EL (cell line): ENCODE data around the gene NAALAD2.
"Not testable (repeated sequence)": the region's sequence is repeated elsewhere in the genome, so short reads cannot be mapped to it uniquely, and the experiment has no call there.

Experiments
- DNase-seq: peaks from one replicate; pipeline ENCODE4 v3.0.0-alpha.2; 2016

The NAALAD2 gene

DNA sequence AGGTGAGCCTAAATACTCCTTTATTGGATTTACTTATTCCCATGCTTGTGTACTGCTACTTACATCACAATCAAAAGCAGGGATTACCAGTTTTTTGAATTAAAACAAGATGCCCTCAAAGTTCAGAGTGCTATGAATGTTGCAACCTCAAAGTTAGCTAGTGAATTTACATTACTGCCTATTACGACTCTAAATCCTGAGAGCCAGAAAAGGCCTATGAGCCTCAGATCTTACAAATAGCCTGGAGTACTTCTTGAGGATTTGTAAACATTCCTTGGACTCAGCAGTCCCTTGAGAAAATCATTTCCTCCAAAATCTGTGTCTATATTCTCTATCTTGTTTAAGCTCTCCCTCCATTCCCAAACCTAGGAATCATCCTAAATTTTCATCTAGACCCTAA, 62.9 kb downstream of the NAALAD2 start:
- no peak for DNase-seq

DNA sequence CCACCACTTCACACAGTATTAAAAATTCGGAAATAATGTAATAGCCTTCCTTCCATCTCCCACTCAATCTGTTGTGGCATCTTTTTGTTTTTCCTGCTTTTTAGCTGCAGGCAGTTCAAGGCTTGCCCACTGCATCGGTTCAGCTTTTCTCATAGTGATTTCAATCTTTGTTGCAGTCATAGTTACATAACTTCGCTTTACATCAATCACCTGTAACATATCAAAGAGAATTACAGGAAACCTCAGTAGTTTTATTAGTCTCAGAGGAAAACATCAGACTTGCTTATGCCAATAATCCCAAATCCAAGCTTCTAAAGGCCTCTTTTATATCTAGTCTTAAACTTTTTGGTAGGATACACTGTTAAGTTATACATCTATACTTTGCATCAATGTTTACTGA, 67.9 kb downstream of the NAALAD2 start:
- no peak for DNase-seq

DNA sequence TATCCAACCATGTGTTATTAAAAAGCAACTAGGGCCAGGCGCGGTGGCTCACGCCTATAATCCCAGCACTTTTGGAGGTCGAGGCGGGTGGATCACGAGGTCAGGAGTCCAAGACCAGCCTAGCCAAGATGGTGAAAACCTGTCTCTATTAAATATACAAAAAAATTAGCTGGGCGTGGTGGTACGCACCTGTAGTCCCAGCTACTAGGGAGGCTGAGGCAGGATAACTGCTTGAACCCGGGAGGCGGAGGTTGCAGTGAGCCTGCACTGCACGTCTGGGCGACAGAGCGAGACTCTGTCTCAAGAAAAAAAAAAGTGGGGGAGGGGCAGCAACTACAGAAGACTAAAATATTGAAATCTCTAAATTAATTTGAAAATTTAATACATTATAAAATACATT, 69.9 kb downstream of the NAALAD2 start:
- DNase-seq, result no peak

DNA sequence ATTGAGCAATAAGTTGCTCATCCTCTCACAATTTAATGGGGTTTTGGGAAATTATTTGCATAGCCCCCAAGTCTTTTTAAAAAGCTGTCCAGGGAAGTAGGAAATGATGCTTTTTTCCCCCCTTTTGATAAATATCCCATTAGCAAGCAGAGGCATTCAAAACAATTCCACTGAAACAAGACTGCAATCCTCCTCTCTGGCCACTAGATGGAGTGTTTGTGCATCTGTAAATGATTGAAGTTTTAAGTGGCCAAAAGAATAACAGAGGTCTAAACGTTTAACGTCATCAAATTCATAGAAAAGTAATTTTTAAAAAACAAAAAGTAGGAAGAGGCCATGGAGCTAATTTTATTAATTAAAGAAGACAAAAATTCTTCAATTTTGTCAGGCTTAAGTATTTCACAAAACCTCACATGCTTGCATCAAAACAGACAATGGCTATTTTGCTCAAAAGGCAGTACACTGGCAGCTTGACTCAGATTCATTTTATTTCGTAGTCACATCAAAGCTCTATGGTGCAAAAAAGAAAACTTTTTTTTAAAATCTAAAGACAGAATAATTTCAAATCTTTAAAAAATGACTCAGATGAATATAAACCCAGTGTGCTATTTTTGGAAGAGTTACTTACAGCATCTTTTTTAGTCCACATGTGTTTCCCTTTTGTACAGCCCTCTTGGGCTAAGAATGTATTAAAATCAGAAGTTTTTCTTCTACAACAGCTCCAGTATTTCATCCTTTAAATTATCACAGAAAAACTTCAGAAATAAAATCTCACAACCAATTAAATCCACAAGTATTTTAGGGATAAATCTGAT, 70.6 kb downstream of the NAALAD2 start:
- DNase-seq, result peak; percentile 53

DNA sequence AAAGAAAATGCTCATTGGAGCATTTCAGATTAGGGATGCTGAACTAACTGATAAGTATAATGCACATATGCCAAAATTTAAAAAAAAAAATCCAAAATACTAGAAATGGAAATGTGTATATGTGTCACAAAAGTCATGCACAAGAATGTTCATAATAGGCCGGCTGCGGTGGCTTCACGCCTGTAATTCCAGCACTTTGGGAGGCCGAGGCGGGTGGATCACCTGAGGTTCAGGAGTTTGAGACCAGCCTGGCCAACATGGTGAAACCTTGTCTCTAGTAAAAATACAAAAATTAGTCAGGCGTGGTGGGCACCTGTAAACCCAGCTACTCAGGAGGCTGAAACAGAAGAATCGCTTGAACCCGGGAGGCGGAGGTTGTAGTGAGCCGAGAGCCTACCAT, 73.5 kb downstream of the NAALAD2 start:
- not testable (repeated sequence) for DNase-seq

DNA sequence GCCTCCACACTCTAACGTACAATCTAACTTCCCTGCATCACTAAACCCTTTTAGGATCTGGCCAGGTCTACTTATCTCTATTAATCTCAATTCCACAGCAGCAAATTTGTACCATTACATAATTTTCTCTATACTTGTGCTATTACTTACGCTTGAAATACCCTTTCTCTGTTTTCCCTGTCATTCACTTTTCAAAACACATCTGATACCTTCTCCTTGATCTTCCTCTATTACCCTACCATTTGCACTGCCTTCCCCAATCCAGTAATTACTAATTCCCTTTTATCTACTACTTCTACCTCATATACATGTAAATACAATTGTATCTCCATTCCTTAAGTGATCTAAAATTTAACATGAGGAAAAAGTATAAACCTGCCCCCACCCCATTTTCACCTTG, 74.4 kb downstream of the NAALAD2 start:
- no peak for DNase-seq

DNA sequence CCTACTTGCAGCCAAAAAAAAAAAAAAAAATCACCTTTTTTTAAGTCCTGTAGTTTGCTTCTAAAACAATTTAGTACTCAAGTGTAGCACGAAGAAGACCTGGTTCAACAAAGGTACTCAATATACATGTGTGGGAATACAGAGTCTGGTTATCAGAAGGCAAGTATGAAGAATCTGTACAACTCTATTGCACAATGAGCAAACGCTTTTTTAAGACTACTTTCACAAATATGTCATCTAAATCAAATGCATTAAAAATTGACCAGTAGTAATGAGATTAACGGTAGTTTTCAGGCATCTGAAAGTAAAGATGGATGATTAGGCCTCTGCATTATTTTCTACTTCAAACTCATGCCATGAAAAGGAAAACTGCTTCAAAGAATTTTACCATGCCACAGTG, 78.9 kb downstream of the NAALAD2 start:
- no peak for DNase-seq

DNA sequence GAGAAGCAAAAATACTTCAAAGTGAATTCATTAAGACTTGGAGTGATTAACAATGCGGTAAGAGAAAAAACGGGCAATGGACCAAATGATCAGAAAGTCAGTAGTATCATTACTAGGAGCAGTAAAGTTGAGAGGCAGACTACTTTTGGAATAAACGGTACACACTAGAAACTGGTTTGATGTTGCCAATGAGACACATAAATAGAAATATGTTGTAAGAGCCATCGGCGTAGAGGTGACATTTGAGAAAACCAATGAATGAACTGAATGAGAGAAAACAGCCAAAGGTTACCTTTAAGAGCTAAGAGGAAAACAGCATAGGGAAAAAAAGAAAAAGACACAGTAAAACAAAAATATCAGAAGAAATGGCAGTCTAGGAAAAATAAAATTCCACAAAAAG, 82.1 kb downstream of the NAALAD2 start:
- no peak for DNase-seq

DNA sequence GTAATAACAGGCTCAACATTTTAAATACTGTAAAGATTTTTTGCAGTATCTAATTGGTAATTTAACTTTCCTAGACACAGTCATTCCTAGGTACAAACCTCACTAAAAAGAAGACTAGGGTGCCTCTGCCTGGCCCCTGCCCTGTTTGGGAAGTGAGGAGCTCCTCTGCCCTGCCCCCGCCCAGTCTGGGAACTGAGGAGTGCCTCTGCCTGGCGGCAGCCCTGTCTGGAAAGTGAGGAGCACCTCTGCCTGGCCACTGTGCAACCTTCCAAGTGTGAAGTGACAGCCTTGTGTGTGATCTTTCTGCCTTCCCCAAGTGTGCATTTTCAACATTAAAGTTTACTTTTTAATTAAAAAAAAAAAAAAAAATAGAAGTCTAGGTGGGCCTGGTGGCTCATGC, 84.1 kb downstream of the NAALAD2 start:
- DNase-seq, result no peak

DNA sequence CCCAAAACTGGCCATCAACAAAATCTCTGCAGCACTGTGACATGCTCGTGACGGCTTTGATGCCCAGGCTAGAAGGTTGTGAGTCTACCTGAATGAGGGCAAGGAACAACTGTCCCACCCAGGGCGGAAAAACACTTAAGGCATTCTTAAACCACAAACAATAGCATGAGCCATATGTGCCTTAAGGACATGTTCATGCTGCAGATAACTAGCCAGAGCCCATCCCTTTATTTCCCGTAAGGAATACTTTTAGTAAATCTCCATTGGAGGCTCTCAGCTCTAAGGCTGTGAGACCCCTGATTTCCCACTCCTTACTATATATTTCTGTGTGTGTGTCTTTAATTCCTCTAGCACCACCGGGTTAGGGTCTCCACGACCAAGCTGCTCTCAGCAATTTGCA, 85.0 kb downstream of the NAALAD2 start:
- no peak for DNase-seq

DNA sequence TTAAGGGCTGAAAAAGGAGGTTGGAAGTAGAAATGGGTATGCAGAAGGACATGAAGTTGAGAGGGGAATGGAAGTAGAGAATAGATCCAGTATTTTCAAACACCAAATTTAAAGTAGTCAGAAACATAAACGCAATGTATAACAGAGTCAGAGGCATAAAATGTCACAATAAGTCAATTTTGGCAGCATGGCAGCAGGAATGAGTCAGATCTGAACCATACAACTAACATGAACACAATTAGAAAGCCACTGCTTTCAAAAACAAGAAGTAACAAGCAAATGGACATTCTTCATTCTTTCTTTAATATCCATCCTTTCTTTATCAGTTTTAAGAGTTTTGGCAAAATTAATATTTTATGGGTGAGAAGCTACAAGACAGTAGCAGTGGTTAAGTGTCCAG, 85.9 kb downstream of the NAALAD2 start:
- DNase-seq, result peak; percentile 52

DNA sequence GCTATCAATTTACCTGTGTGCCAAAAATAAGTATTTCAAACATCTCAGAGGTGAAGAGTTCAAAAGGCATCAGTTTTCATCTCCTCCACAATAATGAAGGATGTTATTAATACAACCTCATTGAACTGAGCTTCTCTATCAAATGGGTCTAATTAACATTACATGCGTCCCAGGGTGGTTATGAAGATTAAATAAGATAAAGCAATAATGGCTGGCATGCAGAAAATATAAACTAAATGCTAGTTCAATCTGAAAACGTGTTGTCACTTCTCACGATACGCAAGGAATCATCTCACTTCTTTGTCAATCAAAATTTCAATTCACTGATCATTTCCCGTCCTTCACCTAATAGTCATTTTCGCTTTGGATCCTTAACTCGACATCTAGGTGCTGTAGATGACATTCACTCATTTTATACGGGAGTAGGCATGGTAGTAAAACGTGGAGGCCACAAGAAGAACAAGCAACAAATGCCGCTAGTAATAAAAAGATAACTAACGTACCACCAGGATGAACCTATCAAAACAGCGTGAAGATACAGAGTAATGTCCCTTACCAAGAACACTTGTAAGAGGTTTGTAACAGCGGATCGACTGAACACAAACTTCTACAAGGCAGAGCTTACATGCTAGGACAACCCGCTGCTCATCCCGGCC, 87.5 kb downstream of the NAALAD2 start:
- no peak for DNase-seq

DNA sequence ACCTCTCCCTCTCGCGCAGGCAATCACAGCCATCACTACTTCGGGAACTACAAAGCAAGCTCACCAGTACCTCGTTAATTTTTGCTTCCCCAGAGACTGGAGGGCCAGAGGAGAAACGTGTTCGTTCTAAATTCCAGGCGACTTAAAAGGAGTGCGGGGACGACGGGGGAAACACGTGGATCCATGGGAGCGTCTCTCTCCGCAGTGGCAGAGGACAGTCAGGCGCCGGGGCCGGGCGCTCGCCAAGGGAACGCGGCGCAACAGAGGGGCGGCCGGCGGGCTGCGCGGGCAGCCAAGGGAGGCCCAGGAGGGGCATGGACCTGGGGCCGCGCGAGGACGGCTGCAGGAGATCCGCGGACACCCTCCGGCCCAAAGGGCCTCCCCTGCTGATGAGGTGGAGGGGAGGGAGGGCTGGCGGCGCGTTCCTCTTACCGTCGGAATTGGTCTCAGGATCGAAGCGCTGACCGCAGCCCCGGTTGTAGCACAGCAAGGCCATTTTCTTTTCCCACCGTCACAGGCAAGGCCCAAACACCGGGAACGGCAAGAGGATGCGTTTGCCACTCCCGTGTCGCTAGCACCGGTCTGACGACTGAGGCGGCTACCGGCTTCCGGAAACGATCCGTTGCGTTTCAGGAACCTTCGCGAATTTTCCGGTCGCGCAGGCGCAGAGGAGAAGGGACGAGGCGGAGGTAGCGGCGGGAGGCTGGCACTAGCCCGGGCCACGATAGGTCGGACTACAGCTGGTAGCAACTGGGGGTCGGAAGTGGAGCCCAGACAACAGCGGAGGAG, 88.2 kb downstream of the NAALAD2 start, which contains the start of gene CHORDC1:
TSS of gene CHORDC1 (minus strand) at position 591 of the 789 bp plus-strand sequence. CDS start at position 496, 95 bp downstream.
- peak; percentile 88 for DNase-seq

- DNase-seq, result no peak
Observed at GRCh38 chr11:90223248-90223585, 88.8 kb downstream of the NAALAD2 start.

DNA sequence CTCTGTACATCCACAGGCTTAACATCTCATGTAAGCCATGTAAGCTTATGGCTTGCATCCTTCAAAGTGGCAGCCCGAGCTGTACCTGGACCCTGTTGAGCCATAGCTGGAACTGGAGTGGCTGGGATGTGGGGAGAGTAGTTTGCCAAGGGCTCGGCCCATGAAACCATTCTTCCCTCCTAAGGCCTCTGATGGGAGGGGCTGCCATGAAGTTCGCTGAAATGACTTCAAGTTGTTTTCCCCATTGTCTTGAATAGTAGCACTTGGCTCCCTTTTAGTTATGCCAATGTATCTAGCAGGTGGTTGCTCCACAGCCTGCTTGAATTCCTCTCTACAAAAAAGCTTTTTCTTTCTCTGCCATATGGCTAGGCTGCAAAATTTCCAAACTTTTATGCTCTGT, 93.6 kb downstream of the NAALAD2 start:
- no peak for DNase-seq

- peak; percentile 37 for DNase-seq
Observed at GRCh38 chr11:90229791-90230190, 95.3 kb downstream of the NAALAD2 start.

GRCh38 chr11:90234977-90235376, 100.5 kb downstream of the NAALAD2 start:
- no peak for DNase-seq

- no peak for DNase-seq
Observed at GRCh38 chr11:90235526-90235925, 101.1 kb downstream of the NAALAD2 start.

GRCh38 chr11:90237004-90237403, 102.5 kb downstream of the NAALAD2 start:
- no peak for DNase-seq

- DNase-seq, result not testable (repeated sequence)
Observed at GRCh38 chr11:90239967-90240636, 105.6 kb downstream of the NAALAD2 start.

GRCh38 chr11:90241414-90241813, 107.0 kb downstream of the NAALAD2 start:
- DNase-seq, result no peak
